Hepatocyte (in vitro differentiated cells): Measurements from ENCODE around the gene ALDH1A2.

Experiments
- EZH2phosphoT487 ChIP-seq: fragments of 200-600 bp; sonication (generic); IDR thresholded peaks from one replicate; pipeline ENCODE4 v1.6.1; 2018; ENCODE audit warnings: antibody characterized with exemption, mild to moderate bottlenecking, low read depth, moderate library complexity; ENCODE audit not compliant: unreplicated experiment, severe bottlenecking
- TF ChIP-seq, protein P1 (sequence below): fragments of 200-600 bp; sonication (generic); IDR thresholded peaks from 2 replicates; pipeline ENCODE4 v1.5.1; 2016; ENCODE audit warnings: antibody characterized with exemption, mild to moderate bottlenecking; ENCODE audit not compliant: poor library complexity

DNA sequence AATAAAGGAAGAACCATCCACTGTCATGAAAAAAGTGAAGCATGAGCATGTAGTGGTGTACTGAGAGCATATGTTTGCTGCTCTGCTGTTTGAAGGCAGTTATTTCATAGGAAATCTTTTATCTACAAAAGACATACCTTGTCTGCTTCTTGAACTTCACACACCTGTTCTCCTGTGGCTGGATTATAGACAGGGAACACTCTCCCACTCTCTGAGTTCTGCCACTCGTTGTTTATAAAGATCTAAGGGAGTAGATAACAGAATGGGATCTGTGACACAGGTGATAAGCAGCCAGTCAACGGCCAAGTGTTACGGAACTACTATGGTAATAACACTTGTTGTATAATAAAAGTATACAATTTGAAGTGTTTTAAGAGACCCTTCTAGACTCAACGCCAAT is 51.5 kb downstream of the ALDH1A2 start:
- TF ChIP-seq, protein P1, sequence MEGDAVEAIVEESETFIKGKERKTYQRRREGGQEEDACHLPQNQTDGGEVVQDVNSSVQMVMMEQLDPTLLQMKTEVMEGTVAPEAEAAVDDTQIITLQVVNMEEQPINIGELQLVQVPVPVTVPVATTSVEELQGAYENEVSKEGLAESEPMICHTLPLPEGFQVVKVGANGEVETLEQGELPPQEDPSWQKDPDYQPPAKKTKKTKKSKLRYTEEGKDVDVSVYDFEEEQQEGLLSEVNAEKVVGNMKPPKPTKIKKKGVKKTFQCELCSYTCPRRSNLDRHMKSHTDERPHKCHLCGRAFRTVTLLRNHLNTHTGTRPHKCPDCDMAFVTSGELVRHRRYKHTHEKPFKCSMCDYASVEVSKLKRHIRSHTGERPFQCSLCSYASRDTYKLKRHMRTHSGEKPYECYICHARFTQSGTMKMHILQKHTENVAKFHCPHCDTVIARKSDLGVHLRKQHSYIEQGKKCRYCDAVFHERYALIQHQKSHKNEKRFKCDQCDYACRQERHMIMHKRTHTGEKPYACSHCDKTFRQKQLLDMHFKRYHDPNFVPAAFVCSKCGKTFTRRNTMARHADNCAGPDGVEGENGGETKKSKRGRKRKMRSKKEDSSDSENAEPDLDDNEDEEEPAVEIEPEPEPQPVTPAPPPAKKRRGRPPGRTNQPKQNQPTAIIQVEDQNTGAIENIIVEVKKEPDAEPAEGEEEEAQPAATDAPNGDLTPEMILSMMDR: no peak
- no peak for TF ChIP-seq EZH2phosphoT487
